ENCODE measurements around the gene NOSIP.

NOSIP gene

GRCh38 chr19:49609499-49610092, 29.2 kb upstream of the NOSIP start:
- Histone ChIP-seq H3K27me3 (ENCODE audit: control insufficient read depth, insufficient read depth, low read length) (no peaks in the 10 kb centered on the region), H3K27ac (ENCODE audit: low read length) (no peak overlapping the region), H3K4me1 (ENCODE audit: control insufficient read depth, low read depth, low read length) (no peaks in the 10 kb centered on the region), H3K9ac (ENCODE audit: low read length) (no peak overlapping the region), H3K36me3 (ENCODE audit: control insufficient read depth, low read depth, low read length) (peaks cover 55% of the 10 kb centered on the region), H3K4me3 (ENCODE audit: low read length) (no peak overlapping the region), H3K9me3 (ENCODE audit: control insufficient read depth, low read depth, low read length) (no peaks in the 10 kb centered on the region)

- Histone ChIP-seq H3K9ac (ENCODE audit: low read length) (no peak overlapping the region), H3K9me3 (ENCODE audit: control insufficient read depth, low read depth, low read length) (no peaks in the 10 kb centered on the region), H3K27me3 (ENCODE audit: control insufficient read depth, insufficient read depth, low read length) (no peaks in the 10 kb centered on the region), H3K4me3 (ENCODE audit: low read length) (no peak overlapping the region), H3K27ac (ENCODE audit: low read length) (no peak overlapping the region), H3K36me3 (ENCODE audit: control insufficient read depth, low read depth, low read length) (peaks cover 75% of the 10 kb centered on the region), H3K4me1 (ENCODE audit: control insufficient read depth, low read depth, low read length) (no peaks in the 10 kb centered on the region)
Observed at GRCh38 chr19:49605605-49606004, 25.2 kb upstream of the NOSIP start.

GRCh38 chr19:49602806-49603205, 22.4 kb upstream of the NOSIP start:
- Histone ChIP-seq H3K9me3 (ENCODE audit: control insufficient read depth, low read depth, low read length) (no peaks in the 10 kb centered on the region), H3K4me3 (ENCODE audit: low read length) (no peak overlapping the region), H3K4me1 (ENCODE audit: control insufficient read depth, low read depth, low read length) (no peaks in the 10 kb centered on the region), H3K36me3 (ENCODE audit: control insufficient read depth, low read depth, low read length) (peaks cover 76% of the 10 kb centered on the region), H3K27ac (ENCODE audit: low read length) (no peak overlapping the region), H3K9ac (ENCODE audit: low read length) (no peak overlapping the region), H3K27me3 (ENCODE audit: control insufficient read depth, insufficient read depth, low read length) (no peaks in the 10 kb centered on the region)

DNA sequence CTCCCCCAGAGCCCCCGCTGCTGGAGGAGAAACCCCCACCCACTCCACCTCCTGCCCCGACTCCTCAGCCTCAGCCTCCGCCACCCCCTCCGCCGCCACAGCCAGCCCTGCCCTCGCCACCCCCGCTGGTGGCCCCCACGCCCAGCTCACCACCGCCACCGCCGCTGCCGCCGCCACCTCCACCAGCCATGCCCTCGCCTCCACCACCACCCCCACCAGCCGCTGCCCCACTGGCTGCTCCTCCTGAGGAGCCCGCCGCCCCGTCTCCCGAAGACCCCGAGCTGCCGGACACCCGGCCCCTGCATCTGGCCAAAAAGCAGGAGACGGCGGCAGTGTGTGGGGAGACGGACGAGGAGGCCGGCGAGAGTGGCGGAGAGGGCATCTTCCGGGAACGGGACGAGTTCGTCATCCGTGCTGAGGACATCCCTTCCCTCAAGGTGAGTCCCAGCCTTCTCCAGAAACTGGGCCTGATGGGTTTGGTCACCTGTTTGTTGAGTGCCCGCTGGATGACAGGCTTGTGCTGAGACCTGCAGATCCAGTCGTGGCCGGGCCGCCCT, 21.2 kb upstream of the NOSIP start:
- no peak overlapping the region for H3K27ac ChIP-seq (ENCODE audit: low read length)
- H3K27me3 ChIP-seq (ENCODE audit: control insufficient read depth, insufficient read depth, low read length): no peaks in the 10 kb centered on the region
- no peaks in the 10 kb centered on the region for H3K4me1 ChIP-seq (ENCODE audit: control insufficient read depth, low read depth, low read length)
- H3K4me3 ChIP-seq (ENCODE audit: low read length): no peak overlapping the region
- H3K9ac ChIP-seq (ENCODE audit: low read length): no peak overlapping the region
- H3K9me3 ChIP-seq (ENCODE audit: control insufficient read depth, low read depth, low read length): no peaks in the 10 kb centered on the region
- H3K36me3 ChIP-seq (ENCODE audit: control insufficient read depth, low read depth, low read length): peaks cover 68% of the 10 kb centered on the region

- Histone ChIP-seq H3K27ac (ENCODE audit: low read length) (no peak overlapping the region), H3K4me1 (ENCODE audit: control insufficient read depth, low read depth, low read length) (no peaks in the 10 kb centered on the region)
Observed at GRCh38 chr19:49599378-49600295, 19.3 kb upstream of the NOSIP start.

GRCh38 chr19:49597703-49597974, 17.3 kb upstream of the NOSIP start:
- Histone ChIP-seq H3K36me3 (ENCODE audit: control insufficient read depth, low read depth, low read length) (peaks cover 64% of the 10 kb centered on the region), H3K27ac (ENCODE audit: low read length) (no peak overlapping the region), H3K4me1 (ENCODE audit: control insufficient read depth, low read depth, low read length) (peaks cover 7% of the 10 kb centered on the region), H3K9me3 (ENCODE audit: control insufficient read depth, low read depth, low read length) (no peaks in the 10 kb centered on the region), H3K9ac (ENCODE audit: low read length) (no peak overlapping the region), H3K27me3 (ENCODE audit: control insufficient read depth, insufficient read depth, low read length) (no peaks in the 10 kb centered on the region), H3K4me3 (ENCODE audit: low read length) (no peak overlapping the region)

More at GRCh38 chr19:49599378-49600295, 19.3 kb upstream of the NOSIP start:
- no peak overlapping the region for H3K4me3 ChIP-seq (ENCODE audit: low read length)
- peaks cover 70% of the 10 kb centered on the region for H3K36me3 ChIP-seq (ENCODE audit: control insufficient read depth, low read depth, low read length)
- no peak overlapping the region for H3K9ac ChIP-seq (ENCODE audit: low read length)
- H3K27me3 ChIP-seq (ENCODE audit: control insufficient read depth, insufficient read depth, low read length): no peaks in the 10 kb centered on the region
- H3K9me3 ChIP-seq (ENCODE audit: control insufficient read depth, low read depth, low read length): no peaks in the 10 kb centered on the region

DNA sequence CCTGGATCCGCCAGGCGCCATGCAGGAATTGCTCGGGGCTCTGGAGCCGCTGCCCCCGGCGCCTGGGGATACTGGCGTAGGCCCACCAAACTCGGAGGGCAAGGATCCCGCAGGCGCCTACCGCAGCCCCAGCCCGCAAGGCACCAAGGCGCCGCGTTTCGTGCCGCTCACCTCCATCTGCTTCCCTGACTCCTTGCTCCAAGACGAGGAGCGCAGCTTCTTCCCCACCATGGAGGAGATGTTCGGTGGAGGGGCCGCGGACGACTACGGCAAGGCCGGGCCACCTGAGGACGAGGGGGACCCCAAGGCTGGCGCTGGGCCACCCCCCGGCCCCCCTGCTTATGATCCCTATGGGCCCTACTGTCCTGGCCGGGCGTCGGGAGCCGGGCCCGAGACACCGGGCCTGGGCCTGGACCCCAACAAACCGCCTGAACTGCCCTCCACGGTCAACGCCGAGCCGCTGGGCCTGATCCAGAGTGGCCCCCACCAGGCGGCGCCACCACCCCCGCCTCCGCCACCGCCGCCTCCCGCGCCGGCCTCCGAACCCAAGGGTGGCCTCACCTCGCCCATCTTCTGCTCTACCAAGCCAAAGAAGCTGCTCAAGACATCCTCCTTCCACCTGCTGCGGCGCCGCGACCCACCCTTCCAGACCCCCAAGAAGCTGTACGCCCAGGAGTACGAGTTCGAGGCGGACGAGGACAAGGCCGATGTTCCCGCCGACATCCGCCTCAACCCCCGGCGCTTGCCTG, 16.8 kb upstream of the NOSIP start:
- Histone ChIP-seq H3K27ac (ENCODE audit: low read length) (no peak overlapping the region), H3K9me3 (ENCODE audit: control insufficient read depth, low read depth, low read length) (no peaks in the 10 kb centered on the region), H3K4me3 (ENCODE audit: low read length) (no peak overlapping the region), H3K4me1 (ENCODE audit: control insufficient read depth, low read depth, low read length) (peaks cover 7% of the 10 kb centered on the region), H3K9ac (ENCODE audit: low read length) (no peak overlapping the region), H3K36me3 (ENCODE audit: control insufficient read depth, low read depth, low read length) (peaks cover 59% of the 10 kb centered on the region), H3K27me3 (ENCODE audit: control insufficient read depth, insufficient read depth, low read length) (no peaks in the 10 kb centered on the region)

- H3K9ac ChIP-seq (ENCODE audit: low read length): no peak overlapping the region
- no peaks in the 10 kb centered on the region for H3K27me3 ChIP-seq (ENCODE audit: control insufficient read depth, insufficient read depth, low read length)
- no peak overlapping the region for H3K4me3 ChIP-seq (ENCODE audit: low read length)
- peaks cover 53% of the 10 kb centered on the region for H3K36me3 ChIP-seq (ENCODE audit: control insufficient read depth, low read depth, low read length)
- no peaks in the 10 kb centered on the region for H3K9me3 ChIP-seq (ENCODE audit: control insufficient read depth, low read depth, low read length)
- H3K4me1 ChIP-seq (ENCODE audit: control insufficient read depth, low read depth, low read length): peaks cover 7% of the 10 kb centered on the region
- no peak overlapping the region for H3K27ac ChIP-seq (ENCODE audit: low read length)
Observed at GRCh38 chr19:49596407-49596806, 16.1 kb upstream of the NOSIP start.

DNA sequence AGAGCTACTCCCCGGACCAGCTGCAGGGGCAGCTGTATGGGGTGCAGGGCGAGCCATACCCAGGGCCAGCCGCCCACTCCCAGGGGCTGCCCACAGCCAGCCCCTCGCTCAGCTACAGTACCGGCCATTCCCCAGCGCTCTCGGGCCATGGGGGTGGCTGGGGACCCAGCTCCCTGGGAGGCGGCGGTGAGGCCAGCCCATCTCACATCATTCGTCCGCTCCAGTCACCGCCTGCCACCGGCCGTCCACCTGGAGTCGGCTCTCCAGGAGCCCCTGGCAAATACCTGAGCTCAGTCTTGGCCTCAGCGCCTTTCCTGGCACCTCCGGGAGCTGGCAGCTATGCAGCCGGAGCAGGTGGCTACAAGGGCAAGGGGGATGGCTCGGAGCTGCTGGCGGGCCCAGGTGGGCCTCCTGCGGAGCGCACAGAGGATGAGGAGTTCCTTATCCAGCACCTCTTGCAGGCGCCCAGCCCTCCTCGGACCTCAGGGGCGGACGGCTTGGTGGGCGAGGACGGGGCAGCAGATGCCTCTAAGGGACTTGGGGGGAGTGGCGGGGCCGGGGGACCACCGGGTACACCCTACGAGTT, 15.6 kb upstream of the NOSIP start:
- peaks cover 49% of the 10 kb centered on the region for H3K36me3 ChIP-seq (ENCODE audit: control insufficient read depth, low read depth, low read length)
- no peak overlapping the region for H3K27ac ChIP-seq (ENCODE audit: low read length)
- no peak overlapping the region for H3K4me3 ChIP-seq (ENCODE audit: low read length)
- H3K9me3 ChIP-seq (ENCODE audit: control insufficient read depth, low read depth, low read length): no peaks in the 10 kb centered on the region
- H3K27me3 ChIP-seq (ENCODE audit: control insufficient read depth, insufficient read depth, low read length): no peaks in the 10 kb centered on the region
- peaks cover 7% of the 10 kb centered on the region for H3K4me1 ChIP-seq (ENCODE audit: control insufficient read depth, low read depth, low read length)
- no peak overlapping the region for H3K9ac ChIP-seq (ENCODE audit: low read length)

GRCh38 chr19:49594993-49595818, 14.8 kb upstream of the NOSIP start:
- peaks cover 44% of the 10 kb centered on the region for H3K36me3 ChIP-seq (ENCODE audit: control insufficient read depth, low read depth, low read length)
- H3K9ac ChIP-seq (ENCODE audit: low read length): no peak overlapping the region
- no peaks in the 10 kb centered on the region for H3K27me3 ChIP-seq (ENCODE audit: control insufficient read depth, insufficient read depth, low read length)
- H3K4me3 ChIP-seq (ENCODE audit: low read length): no peak overlapping the region
- H3K9me3 ChIP-seq (ENCODE audit: control insufficient read depth, low read depth, low read length): no peaks in the 10 kb centered on the region
- no peak overlapping the region for H3K27ac ChIP-seq (ENCODE audit: low read length)
- H3K4me1 ChIP-seq (ENCODE audit: control insufficient read depth, low read depth, low read length): peaks cover 7% of the 10 kb centered on the region

Measured in iPS-18a (cell line).